GM23338 (cell line): ENCODE measurements around the gene TBX10. TPM values are rescaled to one million over a fixed set of nuclear protein-coding genes. Genes with fewer than 3 reads are reported as not detected.

Experiments used
- ATAC-seq: fragments of 200-7000 bp; cut with Tn5 transposase; 3 replicates; pipeline ENCODE4 v1.9.1; 2020
- DNase-seq: peaks from one replicate; pipeline ENCODE4 v3.0.0-alpha.2; 2015; ENCODE audit warnings: low spot score
- H2AFZ ChIP-seq: fragments of 200-600 bp; sonication (generic); 2 replicates; pipeline ENCODE4 v1.8.0; 2016; ENCODE audit warnings: antibody characterized with exemption, mild to moderate bottlenecking, moderate library complexity
- H3F3A ChIP-seq: fragments of 200-600 bp; sonication (generic); replicated peaks from 2 replicates; pipeline ENCODE4 v1.8.0; 2017; ENCODE audit warnings: antibody characterized with exemption, mixed run types, low read depth
- H3K27ac ChIP-seq: fragments of 200-600 bp; sonication (generic); 2 replicates; pipeline ENCODE4 v1.6.1; 2016; ENCODE audit warnings: low read depth
- H3K27me3 ChIP-seq: fragments of 200-600 bp; sonication (generic); 2 replicates; pipeline ENCODE4 v1.8.0; 2016; ENCODE audit warnings: mild to moderate bottlenecking, mixed run types, moderate library complexity; ENCODE audit not compliant: insufficient read depth
- H3K36me3 ChIP-seq: fragments of 200-600 bp; sonication (generic); 2 replicates; pipeline ENCODE4 v1.8.0; 2016; ENCODE audit warnings: mild to moderate bottlenecking; ENCODE audit not compliant: insufficient read depth
- H3K4me1 ChIP-seq: fragments of 200-600 bp; sonication (generic); 2 replicates; pipeline ENCODE4 v1.8.0; 2016; ENCODE audit warnings: mild to moderate bottlenecking, moderate library complexity; ENCODE audit not compliant: insufficient read depth
- H3K4me2 ChIP-seq: fragments of 200-600 bp; sonication (generic); 2 replicates; pipeline ENCODE4 v1.7.1; 2017; ENCODE audit warnings: mixed run types
- H3K4me3 ChIP-seq: fragments of 200-600 bp; sonication (generic); 2 replicates; pipeline ENCODE4 v1.6.1; 2016; ENCODE audit warnings: mixed run types
- H3K79me2 ChIP-seq: fragments of 200-600 bp; sonication (generic); replicated peaks from 2 replicates; pipeline ENCODE4 v1.8.0; 2017; ENCODE audit warnings: mild to moderate bottlenecking; ENCODE audit not compliant: insufficient read depth
- H3K9me2 ChIP-seq: fragments of 200-600 bp; sonication (generic); 2 replicates; pipeline ENCODE4 v1.8.0; 2017; ENCODE audit not compliant: insufficient read depth
- H4K20me1 ChIP-seq: fragments of 200-600 bp; sonication (generic); replicated peaks from 2 replicates; pipeline ENCODE4 v1.8.0; 2017; ENCODE audit warnings: mild to moderate bottlenecking; ENCODE audit not compliant: insufficient read depth
- H3K27ac Mint-ChIP-seq: 2 replicates; pipeline ENCODE4 v1.8.0; 2020; ENCODE audit warnings: inconsistent platforms, mild to moderate bottlenecking, moderate library complexity, mixed read lengths
- H3K27me3 Mint-ChIP-seq: 3 replicates; pipeline ENCODE4 v1.8.0; 2022; ENCODE audit warnings: low read depth, mild to moderate bottlenecking, moderate library complexity, mixed read lengths, inconsistent platforms; ENCODE audit not compliant: insufficient read depth, poor library complexity
- H3K36me3 Mint-ChIP-seq: 3 replicates; pipeline ENCODE4 v1.8.0; 2021; ENCODE audit warnings: low read depth, mild to moderate bottlenecking, inconsistent platforms, moderate library complexity, mixed read lengths
- H3K4me1 Mint-ChIP-seq: 3 replicates; pipeline ENCODE4 v1.8.0; 2020; ENCODE audit warnings: mild to moderate bottlenecking, inconsistent platforms, mixed read lengths
- H3K4me3 Mint-ChIP-seq: 3 replicates; pipeline ENCODE4 v1.8.0; 2021; ENCODE audit warnings: moderate library complexity, mild to moderate bottlenecking, inconsistent platforms, mixed read lengths
- H3K9me3 Mint-ChIP-seq: 3 replicates; pipeline ENCODE4 v1.8.0; 2020; ENCODE audit warnings: moderate library complexity, mild to moderate bottlenecking, inconsistent platforms, mixed read lengths
- NANOG ChIP-seq: IDR thresholded peaks from 2 replicates; pipeline ENCODE4 v1.6.1; 2016; ENCODE audit warnings: antibody characterized with exemption, borderline replicate concordance
- REST ChIP-seq: IDR thresholded peaks from one replicate; pipeline ENCODE4 v1.6.1; 2018; ENCODE audit warnings: antibody characterized with exemption; ENCODE audit not compliant: unreplicated experiment
- STAT1 ChIP-seq: IDR thresholded peaks from one replicate; pipeline ENCODE4 v1.6.1; 2016; ENCODE audit warnings: antibody characterized with exemption; ENCODE audit not compliant: unreplicated experiment
- ZNF114 ChIP-seq: fragments of 250-450 bp; sonication (Bioruptor Pico); IDR thresholded peaks from 2 replicates; pipeline ENCODE4 v1.5.0; 2020; ENCODE audit warnings: mild to moderate bottlenecking, moderate library complexity
- ZNF462 ChIP-seq: fragments of 250-450 bp; sonication (Bioruptor Pico); IDR thresholded peaks from 2 replicates; pipeline ENCODE4 v1.5.0; 2020; ENCODE audit warnings: mild to moderate bottlenecking, moderate library complexity
- polyA plus RNA-seq: library from polyadenylated mRNA; unstranded; fragments of >200 nt; fragmentation: Nextera tagmentation; extraction: Ambion mirVana; gene quantifications from 2 replicates; pipeline ENCODE4 v1.2.1, GENCODE V29; 2016
- total RNA-seq: library from RNA; depleted of rRNA; stranded (reverse); fragments of >200 nt; shearing (Covaris generic); gene quantifications from 2 replicates; pipeline ENCODE4 v1.2.3, GENCODE V29; 2014

The TBX10 gene
- total and polyA plus RNA-seq, 2 experiments from 2014 or later: 0.10 TPM; not detected in 1

- Histone ChIP-seq H3K9me2 (no peaks in the 10 kb centered on the region), H3K4me3 (no peak overlapping the region), H3F3A (0 out of 2 replicates have a peak, but pooled peaks cover 3% of the 10 kb centered on the region), H3K36me3 (peaks cover 8% of the 10 kb centered on the region; the same call in 1 of the 2 replicates), H3K27ac (no peak overlapping the region), H4K20me1 (no peaks in the 10 kb centered on the region), H3K4me2 (no peak overlapping the region), H2AFZ (no peak overlapping the region), H3K4me1 (no peaks in the 10 kb centered on the region), H3K79me2 (no peaks in the 10 kb centered on the region), H3K27me3 (no peaks in the 10 kb centered on the region)
- DNase-seq (no peak), ATAC-seq (no peak)
- Mint-ChIP-seq H3K27ac (no peak overlapping the region), H3K4me1 (peaks cover 3% of the 10 kb centered on the region; the same call in 1 of the 3 replicates), H3K9me3 (peaks cover 41% of the 10 kb centered on the region), H3K27me3 (peaks cover 5% of the 10 kb centered on the region), H3K4me3 (no peak overlapping the region), H3K36me3 (peaks cover 5% of the 10 kb centered on the region; the same call in 2 of the 3 replicates)
- no peak for TF ChIP-seq REST
- TF ChIP-seq NANOG: no peak
- TF ChIP-seq STAT1: no peak
- TF ChIP-seq ZNF462 (CRISPR knock-in tag): no peak
- no peak for TF ChIP-seq ZNF114
Measured at GRCh38 chr11:67654225-67654624, 14.7 kb upstream of the TBX10 start.
